ES-I3 (cell line): ENCODE measurements around the gene SEPTIN6.
"Not testable (repeated sequence)": the region's sequence is repeated elsewhere in the genome, so short reads cannot be mapped to it uniquely, and the experiment has no call there.

Experiments
- H3K36me3 ChIP-seq: 2 replicates; pipeline ENCODE4 v1.6.1; 2013; ENCODE audit warnings: mild to moderate bottlenecking, low read length, control low read depth, moderate library complexity; ENCODE audit not compliant: insufficient read depth
- H3K4me1 ChIP-seq: 2 replicates; pipeline ENCODE4 v1.6.1; 2013; ENCODE audit warnings: mild to moderate bottlenecking, control low read depth, low read length; ENCODE audit not compliant: insufficient read depth
- H3K9ac ChIP-seq: 2 replicates; pipeline ENCODE4 v1.6.1; 2013; ENCODE audit warnings: low read depth, mild to moderate bottlenecking, low read length, moderate library complexity
- H3K9me3 ChIP-seq: 2 replicates; pipeline ENCODE4 v1.6.1; 2013; ENCODE audit warnings: mild to moderate bottlenecking, low read length, moderate library complexity; ENCODE audit not compliant: control insufficient read depth, insufficient read depth

Gene SEPTIN6

DNA sequence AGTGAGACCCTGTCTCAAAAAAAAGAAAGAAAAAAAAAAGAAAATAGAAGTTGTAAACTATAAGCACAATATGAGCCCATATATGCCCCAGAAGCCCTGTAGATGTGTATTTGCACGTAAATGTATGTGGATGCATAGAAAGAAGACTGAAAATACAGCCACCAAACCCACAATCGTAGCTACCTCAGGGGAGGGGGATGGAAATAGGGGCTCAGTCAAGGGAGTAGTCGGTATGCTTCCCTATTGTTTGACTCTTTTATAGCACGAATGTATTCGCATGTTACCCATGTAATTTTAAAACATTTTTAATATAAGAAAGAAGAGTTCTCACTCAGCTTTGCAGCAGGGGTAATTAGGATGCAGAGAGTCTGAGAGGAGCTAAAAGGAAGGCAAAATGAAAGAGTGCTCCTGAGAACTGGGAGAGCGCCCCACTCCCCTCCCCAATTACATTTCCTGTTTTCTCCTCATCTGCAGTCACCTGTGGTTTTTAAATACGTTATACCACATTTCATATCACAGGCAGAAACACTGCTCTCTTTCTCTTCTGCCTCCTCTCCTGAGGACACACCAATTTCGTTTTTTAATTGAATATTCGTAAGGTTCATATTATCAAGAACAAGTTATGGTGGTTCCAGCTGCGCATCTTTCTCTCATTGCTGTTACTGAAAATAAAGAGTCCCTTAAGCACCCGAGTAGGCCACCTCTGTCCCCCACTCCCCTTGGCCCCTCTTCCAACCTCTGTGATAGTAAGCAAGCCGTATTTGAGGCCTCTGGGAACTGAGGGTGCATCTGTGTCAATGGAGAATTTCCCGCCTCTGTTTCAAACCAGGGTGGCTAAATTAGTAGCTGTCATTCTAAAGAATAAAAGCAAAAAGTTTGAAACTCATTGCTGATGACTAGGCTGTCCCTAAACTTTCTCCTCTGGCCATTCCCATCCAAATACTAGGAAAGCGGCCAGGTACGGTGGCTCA is 10.7 kb downstream of the SEPTIN6 start:
- Histone ChIP-seq H3K9ac (no peak overlapping the region), H3K9me3 (no peaks in the 10 kb centered on the region), H3K36me3 (no peaks in the 10 kb centered on the region), H3K4me1 (peaks cover 29% of the 10 kb centered on the region)

DNA sequence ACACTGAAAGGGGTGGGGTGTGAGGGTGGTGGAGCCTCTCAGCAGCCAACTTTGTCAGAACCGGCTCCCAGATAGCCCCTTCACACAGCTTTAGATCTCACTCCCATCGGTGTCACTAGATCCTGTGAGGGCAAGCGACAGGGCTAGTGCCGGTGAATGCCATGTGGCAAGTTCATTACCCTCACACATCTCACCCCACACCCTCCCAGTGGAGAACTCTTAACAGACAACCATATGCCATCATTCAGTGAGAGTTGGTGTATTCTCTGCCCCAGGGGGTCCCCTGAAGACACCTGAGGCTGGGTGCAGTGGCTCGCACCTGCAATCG is 15.3 kb downstream of the SEPTIN6 start:
- H3K9me3 ChIP-seq, result no peaks in the 10 kb centered on the region
- no peak overlapping the region for H3K9ac ChIP-seq
- peaks cover 12% of the 10 kb centered on the region; the same call in 1 of the 2 replicates for H3K4me1 ChIP-seq
- H3K36me3 ChIP-seq, result peaks cover 3% of the 10 kb centered on the region; the same call in 1 of the 2 replicates

DNA sequence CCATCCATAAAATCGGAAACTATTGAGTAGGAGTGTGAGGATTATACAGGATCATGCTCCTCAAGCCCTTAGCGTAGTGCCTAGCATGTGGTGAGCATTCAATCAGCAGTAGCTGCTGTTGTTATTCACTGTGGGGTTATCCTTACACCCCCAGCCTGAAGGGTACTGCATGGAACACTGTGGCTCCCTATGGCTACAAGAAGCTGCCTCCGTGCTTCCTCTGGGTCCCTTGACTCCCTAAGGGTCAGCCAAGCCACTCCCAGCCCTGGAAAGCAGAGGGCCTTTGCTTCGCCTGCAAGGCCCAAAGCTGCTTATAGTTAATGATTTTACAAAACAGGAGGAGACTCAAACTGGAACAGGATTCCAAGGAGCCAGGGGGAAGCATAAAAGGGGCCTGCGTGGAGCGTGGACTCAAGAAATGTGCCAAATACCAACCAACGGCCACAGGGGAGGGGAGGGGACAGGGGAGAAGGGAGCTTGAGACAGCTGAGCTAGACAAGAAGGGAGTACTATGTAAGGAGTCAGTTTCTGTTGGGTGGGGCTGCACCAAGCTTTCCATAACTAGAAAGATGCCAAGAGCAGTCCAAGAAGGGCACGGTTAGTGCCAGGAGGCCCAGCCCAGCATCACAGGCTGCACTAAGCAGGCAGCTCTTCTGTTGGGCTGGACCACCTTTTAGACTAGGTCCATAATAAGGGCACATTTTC is 15.9 kb downstream of the SEPTIN6 start:
- peaks cover 12% of the 10 kb centered on the region; the same call in 1 of the 2 replicates for H3K4me1 ChIP-seq
- no peaks in the 10 kb centered on the region for H3K9me3 ChIP-seq
- H3K36me3 ChIP-seq, result peaks cover 3% of the 10 kb centered on the region; the same call in 1 of the 2 replicates
- H3K9ac ChIP-seq, result no peak overlapping the region

DNA sequence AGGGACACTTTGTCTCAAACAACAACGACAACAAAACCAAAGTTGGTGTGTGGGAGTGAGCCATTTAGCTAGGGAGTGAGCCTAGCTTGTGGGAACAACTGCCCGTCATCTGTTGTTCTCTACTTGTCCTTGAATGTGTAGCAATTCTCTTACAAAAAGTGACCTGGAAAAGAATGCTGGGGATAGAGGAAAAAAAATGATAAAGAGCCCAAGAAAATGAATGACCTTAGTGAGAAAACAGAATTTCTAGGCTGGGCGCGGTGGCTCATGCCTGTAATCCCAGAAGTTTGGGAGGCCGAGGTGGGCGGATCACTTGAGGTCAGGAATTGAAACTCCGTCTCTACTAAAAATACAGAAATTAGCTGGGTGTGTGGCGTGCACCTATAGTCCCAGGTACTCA is 19.6 kb downstream of the SEPTIN6 start:
- H3K9me3 ChIP-seq, result no peaks in the 10 kb centered on the region
- no peak overlapping the region for H3K9ac ChIP-seq
- peaks cover 3% of the 10 kb centered on the region; the same call in 1 of the 2 replicates for H3K36me3 ChIP-seq
- peaks cover 12% of the 10 kb centered on the region; the same call in 1 of the 2 replicates for H3K4me1 ChIP-seq

DNA sequence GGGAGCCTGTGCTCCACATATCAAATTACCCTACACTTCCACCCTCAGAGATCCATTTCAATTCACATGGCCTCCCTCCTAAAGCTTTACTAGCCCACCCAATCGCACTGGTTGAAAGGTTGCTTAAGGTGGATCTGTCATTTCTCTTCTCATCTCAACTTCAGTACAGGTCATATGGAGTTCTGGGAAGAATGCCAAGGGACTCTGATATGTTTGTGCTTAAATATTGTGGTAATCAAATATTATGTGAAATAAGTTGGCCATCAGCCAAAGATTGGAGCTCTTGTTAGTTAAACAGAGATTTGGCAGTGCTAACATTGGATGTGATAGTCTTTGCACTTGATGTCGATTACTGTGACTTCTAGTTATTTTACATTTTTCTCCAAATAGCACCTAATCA is 20.5 kb downstream of the SEPTIN6 start:
- H3K9me3 ChIP-seq, result no peaks in the 10 kb centered on the region
- peaks cover 3% of the 10 kb centered on the region; the same call in 1 of the 2 replicates for H3K36me3 ChIP-seq
- H3K9ac ChIP-seq, result no peak overlapping the region
- peaks cover 6% of the 10 kb centered on the region; the same call in 1 of the 2 replicates for H3K4me1 ChIP-seq

DNA sequence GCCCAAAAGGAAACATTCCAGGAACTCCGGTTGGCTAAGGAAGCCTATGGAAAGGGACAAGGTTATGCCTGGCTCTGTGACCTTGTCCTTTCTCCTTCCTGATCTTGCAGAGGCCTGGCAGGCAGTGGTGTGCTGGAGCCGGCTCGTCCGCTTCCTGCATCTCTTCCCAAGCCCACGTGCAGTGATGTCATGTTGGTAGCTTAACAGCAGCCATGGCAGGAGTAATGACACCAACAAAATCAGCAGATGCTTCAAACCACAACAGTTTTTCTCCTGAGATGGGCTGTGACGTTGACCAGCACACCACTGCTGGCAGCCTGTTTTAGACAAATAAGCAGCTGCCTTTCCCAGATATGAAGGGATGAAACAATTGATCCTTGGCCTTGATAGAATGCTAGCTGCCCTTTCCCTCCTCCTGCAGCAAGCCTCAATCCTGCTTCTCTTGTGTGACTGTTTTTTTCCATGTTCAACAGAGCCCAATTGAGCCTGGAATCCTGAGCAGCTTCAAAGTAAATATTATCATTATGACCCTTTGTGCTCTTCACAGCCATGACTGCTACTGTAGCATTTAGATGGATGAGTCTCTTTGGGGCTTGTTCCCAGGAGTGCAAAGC is 23.4 kb downstream of the SEPTIN6 start:
- Histone ChIP-seq H3K9ac (no peak overlapping the region), H3K9me3 (no peaks in the 10 kb centered on the region), H3K4me1 (no peaks in the 10 kb centered on the region; the same call in 1 of the 2 replicates), H3K36me3 (peaks cover 3% of the 10 kb centered on the region; the same call in 1 of the 2 replicates)

DNA sequence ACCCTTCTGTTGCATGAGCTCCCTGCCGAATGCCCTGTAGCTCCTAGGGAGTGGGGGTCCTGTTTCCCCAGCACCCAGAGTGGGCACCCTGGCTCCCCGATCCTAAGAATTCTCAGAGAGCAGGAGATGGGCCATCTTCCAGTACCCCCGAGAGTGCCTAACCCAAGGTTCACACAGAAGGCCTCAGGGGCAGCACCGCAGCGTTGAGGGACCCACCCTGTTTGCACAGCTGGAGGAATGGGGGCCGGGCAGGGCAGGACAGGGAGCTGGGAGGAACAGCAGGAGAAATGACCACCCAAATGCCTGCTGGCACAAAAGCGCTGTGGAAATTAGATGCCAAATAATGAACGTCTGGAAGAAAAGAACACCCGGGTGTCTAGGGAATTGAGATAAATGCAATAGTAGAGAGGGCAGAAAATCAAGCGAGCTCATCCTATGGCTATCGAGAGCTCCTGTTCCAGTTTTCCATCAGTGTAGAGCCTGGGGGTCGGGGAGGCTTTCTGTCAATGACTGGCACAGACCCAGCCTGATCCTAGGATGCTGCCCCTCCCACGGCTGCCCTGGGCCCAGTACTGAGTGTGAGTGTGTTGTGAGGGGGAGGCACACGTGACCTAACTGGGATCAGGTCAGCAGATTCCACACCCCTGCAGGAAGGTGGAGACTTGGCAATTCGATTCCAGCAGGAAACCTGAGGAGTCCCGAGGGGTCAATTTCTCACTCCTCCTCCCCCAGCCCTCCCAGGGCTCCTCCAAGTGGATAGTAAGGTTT is 25.7 kb downstream of the SEPTIN6 start:
- Histone ChIP-seq H3K4me1 (no peaks in the 10 kb centered on the region; the same call in 1 of the 2 replicates), H3K9me3 (no peaks in the 10 kb centered on the region), H3K36me3 (peaks cover 4% of the 10 kb centered on the region; the same call in 1 of the 2 replicates), H3K9ac (no peak overlapping the region)

DNA sequence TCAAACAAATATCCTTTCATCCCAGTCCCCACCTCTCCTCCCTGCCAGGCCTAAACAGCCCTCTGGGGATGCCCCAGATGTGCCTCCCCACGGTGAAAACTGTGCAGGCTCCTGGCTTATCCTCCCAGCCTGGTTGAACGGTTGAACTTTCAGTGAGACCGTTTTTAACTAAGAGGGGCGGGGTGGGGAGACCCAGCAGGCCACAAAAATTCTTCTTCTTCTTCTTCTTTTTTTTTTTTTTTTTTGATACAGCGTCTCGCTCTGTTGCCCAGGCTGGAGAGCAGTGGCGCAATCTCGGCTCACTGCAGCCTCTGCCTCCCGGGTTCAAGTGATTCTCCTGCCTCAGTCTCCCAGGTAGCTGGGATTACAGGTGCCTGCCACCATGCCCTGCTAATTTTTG is 28.1 kb downstream of the SEPTIN6 start:
- not testable (repeated sequence) for H3K36me3 ChIP-seq, H3K9me3 ChIP-seq, H3K9ac ChIP-seq, H3K4me1 ChIP-seq

DNA sequence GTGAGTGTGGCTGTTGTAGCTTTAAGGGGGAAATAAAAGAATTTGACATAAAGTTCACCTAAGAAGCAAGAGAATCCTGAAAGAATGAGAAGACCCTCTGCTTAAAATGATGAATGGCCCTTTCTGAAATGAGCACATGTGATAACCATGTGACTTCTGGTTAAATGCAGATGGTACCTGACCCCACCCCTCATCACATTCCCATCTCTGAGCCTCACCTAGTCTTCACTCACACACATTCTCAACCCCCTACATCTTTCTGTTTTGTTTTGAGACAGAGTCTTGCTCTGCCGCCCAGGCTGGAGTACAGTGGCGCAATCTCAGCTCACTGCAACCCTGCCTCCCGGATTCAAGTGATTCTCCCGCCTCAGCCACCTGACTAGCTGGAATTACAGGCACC is 31.5 kb downstream of the SEPTIN6 start:
- Histone ChIP-seq H3K9me3 (no peaks in the 10 kb centered on the region), H3K4me1 (no peaks in the 10 kb centered on the region)

DNA sequence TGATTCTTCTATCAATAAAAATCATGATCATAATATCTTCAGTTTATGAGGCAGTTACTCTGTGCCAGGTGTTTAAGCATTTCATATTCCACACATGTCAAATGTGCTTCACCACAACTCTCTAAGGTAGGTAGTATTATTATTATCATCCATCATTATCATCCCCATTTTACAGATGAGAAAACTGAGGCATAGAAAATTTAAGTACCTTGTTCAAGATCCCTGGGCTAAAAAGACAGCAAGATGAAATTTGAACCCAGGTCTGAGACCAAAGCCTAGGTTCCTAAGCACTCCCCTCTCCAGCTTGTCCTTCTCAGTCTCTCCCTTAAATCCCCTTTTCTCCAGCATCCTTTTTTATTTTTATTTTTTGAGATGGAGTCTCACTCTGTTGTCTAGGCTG is 33.4 kb downstream of the SEPTIN6 start:
- peaks cover 9% of the 10 kb centered on the region; the same call in 1 of the 2 replicates for H3K36me3 ChIP-seq
- no peak overlapping the region for H3K9ac ChIP-seq
- H3K9me3 ChIP-seq, result no peaks in the 10 kb centered on the region
- no peaks in the 10 kb centered on the region for H3K4me1 ChIP-seq

More for the DNA sequence above, 31.5 kb downstream of the SEPTIN6 start:
- Histone ChIP-seq H3K36me3 (peaks cover 9% of the 10 kb centered on the region; the same call in 1 of the 2 replicates), H3K9ac (no peak overlapping the region)

DNA sequence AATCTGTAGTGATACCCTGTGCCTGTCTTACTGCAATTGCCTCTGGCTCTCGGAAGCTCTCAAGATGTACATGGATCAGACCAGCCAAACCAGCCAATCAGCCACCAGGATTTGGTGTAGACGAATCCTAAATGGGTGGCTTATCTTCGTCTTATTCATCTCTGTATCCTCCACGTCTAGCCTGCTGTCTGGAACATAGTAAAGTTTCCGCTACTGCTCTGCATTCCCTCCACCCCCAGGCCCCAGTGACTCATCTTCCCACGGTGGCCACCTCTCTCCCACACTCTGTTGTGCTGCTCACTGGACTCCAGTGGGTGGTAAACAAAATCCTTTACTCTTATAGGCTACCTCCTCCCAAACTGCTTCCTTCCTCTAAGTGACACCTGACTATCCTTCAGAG is 37.8 kb downstream of the SEPTIN6 start:
- H3K36me3 ChIP-seq, result peaks cover 4% of the 10 kb centered on the region
- H3K4me1 ChIP-seq, result no peaks in the 10 kb centered on the region
- no peak overlapping the region for H3K9ac ChIP-seq
- H3K9me3 ChIP-seq, result no peaks in the 10 kb centered on the region

DNA sequence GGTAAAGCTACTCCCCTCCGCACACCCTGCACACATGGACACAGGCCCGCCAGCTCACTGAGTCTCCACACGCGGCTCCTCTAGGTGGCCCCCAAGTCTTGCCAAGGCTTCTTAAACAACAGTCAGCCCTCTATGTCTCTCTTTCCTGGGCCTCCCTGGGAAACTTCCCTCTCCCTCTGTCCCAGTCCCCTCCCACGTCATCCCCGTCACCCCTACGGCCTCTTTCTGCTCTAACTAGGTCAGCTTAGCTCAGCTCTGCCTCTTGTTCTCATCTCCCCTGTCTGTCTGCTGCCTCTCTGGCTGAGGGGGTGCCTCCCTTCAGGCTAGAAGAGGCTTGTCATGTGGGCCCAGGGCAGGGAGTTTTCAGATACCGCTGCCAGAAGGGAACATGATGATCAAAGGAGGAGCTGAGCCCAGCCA is 38.8 kb downstream of the SEPTIN6 start:
- no peaks in the 10 kb centered on the region for H3K4me1 ChIP-seq
- H3K9ac ChIP-seq, result no peak overlapping the region
- peaks cover 8% of the 10 kb centered on the region for H3K36me3 ChIP-seq
- no peaks in the 10 kb centered on the region for H3K9me3 ChIP-seq

DNA sequence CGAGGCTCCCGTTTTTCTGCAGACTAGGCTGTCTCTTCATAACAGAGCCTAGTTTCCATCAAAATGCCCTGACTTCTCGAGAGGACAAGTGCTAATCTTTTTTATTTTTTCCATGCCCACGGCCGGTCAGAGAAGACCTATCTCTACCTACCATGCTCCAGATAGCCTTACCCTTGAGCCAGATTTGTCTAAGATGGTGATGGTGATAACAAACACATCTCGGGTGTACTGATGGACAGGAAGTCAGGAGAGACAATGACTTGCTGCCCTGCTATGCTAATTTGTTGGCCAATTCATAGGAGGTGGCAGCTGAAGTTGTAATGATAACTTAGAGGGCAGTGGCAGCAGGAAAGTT is 44.6 kb downstream of the SEPTIN6 start:
- Histone ChIP-seq H3K9ac (no peak overlapping the region), H3K36me3 (peaks cover 8% of the 10 kb centered on the region)

More for the DNA sequence above, 44.6 kb downstream of the SEPTIN6 start:
- Histone ChIP-seq H3K9me3 (no peaks in the 10 kb centered on the region), H3K4me1 (no peaks in the 10 kb centered on the region)
